ENCODE results near the gene FDXR. TPM values are rescaled to one million over a fixed set of nuclear protein-coding genes. Genes with fewer than 3 reads are reported as not detected.

The FDXR gene
- total RNA-seq, 1 donor from 2014 or later: 34.2 TPM

- peaks cover 7% of the 10 kb centered on the region for H3K36me3 Mint-ChIP-seq (ENCODE audit: low read depth, unreplicated experiment)
- peaks cover 4% of the 10 kb centered on the region for H3K4me1 Mint-ChIP-seq (ENCODE audit: low read depth, unreplicated experiment)
- Histone ChIP-seq H3K9me3 (ENCODE audit: insufficient read depth, low read depth, low read length) (peaks cover 3% of the 10 kb centered on the region), H3K36me3 (ENCODE audit: insufficient read depth, low read length) (no peaks in the 10 kb centered on the region), H3K4me2 (ENCODE audit: low read length) (no peak overlapping the region), H3K9ac (ENCODE audit: low read length) (no peak overlapping the region), H3K4me1 (ENCODE audit: insufficient read depth, low read length) (no peaks in the 10 kb centered on the region), H4K20me1 (ENCODE audit: insufficient read depth, low read length) (peaks cover 11% of the 10 kb centered on the region), H3K4me3 (ENCODE audit: insufficient read depth, low read depth, low read length) (no peak overlapping the region), H3K79me2 (ENCODE audit: insufficient read depth, low read length) (no peaks in the 10 kb centered on the region), H3K27me3 (ENCODE audit: insufficient read depth, low read length) (peaks cover 65% of the 10 kb centered on the region), H2AFZ (ENCODE audit: low read depth, low read length) (no peak overlapping the region), H3K27ac (ENCODE audit: low read depth, low read length) (no peak overlapping the region)
- peaks cover 3% of the 10 kb centered on the region for H3K9me3 Mint-ChIP-seq (ENCODE audit: unreplicated experiment)
- H3K27ac Mint-ChIP-seq (ENCODE audit: unreplicated experiment): no peak overlapping the region
- H3K27me3 Mint-ChIP-seq (ENCODE audit: low read depth, unreplicated experiment): peaks cover 77% of the 10 kb centered on the region
- no peak overlapping the region for H3K4me3 Mint-ChIP-seq (ENCODE audit: unreplicated experiment)
- no peak for TF ChIP-seq CTCF (IDR thresholded peaks at IDR 0.05; ENCODE audit: insufficient read depth, low read depth, low read length)
- TF ChIP-seq EZH2 (IDR thresholded peaks at IDR 0.05; ENCODE audit: insufficient read depth, low read length): no peak
- DNase-seq (ENCODE audit: low read depth) (no peak), FAIRE-seq (no peak)
Measured at GRCh38 chr17:74855323-74855722, 17.5 kb downstream of the FDXR start.

GRCh38 chr17:74854792-74855191 lies 18.0 kb downstream of the FDXR start:
- H3K27ac ChIP-seq (ENCODE audit: low read depth, low read length): no peak overlapping the region
- H3K79me2 ChIP-seq (ENCODE audit: insufficient read depth, low read length): no peaks in the 10 kb centered on the region
- peaks cover 4% of the 10 kb centered on the region for H3K4me1 Mint-ChIP-seq (ENCODE audit: low read depth, unreplicated experiment)
- no peak overlapping the region for H3K4me3 ChIP-seq (ENCODE audit: insufficient read depth, low read depth, low read length)
- peaks cover 3% of the 10 kb centered on the region for H3K9me3 ChIP-seq (ENCODE audit: insufficient read depth, low read depth, low read length)
- H3K36me3 ChIP-seq (ENCODE audit: insufficient read depth, low read length): no peaks in the 10 kb centered on the region
- DNase-seq (ENCODE audit: low read depth) (no peak), FAIRE-seq (no peak)
- H3K27me3 ChIP-seq (ENCODE audit: insufficient read depth, low read length): peaks cover 61% of the 10 kb centered on the region
- no peak overlapping the region for H2AFZ ChIP-seq (ENCODE audit: low read depth, low read length)
- peaks cover 3% of the 10 kb centered on the region for H3K9me3 Mint-ChIP-seq (ENCODE audit: unreplicated experiment)
- H3K27ac Mint-ChIP-seq (ENCODE audit: unreplicated experiment): no peak overlapping the region
- H4K20me1 ChIP-seq (ENCODE audit: insufficient read depth, low read length): peaks cover 8% of the 10 kb centered on the region
- H3K4me2 ChIP-seq (ENCODE audit: low read length): no peak overlapping the region
- H3K4me1 ChIP-seq (ENCODE audit: insufficient read depth, low read length): no peaks in the 10 kb centered on the region
- no peak overlapping the region for H3K4me3 Mint-ChIP-seq (ENCODE audit: unreplicated experiment)
- TF ChIP-seq EZH2 (IDR thresholded peaks at IDR 0.05; ENCODE audit: insufficient read depth, low read length) (no peak), CTCF (IDR thresholded peaks at IDR 0.05; ENCODE audit: insufficient read depth, low read depth, low read length) (no peak)
- peaks cover 77% of the 10 kb centered on the region for H3K27me3 Mint-ChIP-seq (ENCODE audit: low read depth, unreplicated experiment)
- no peak overlapping the region for H3K9ac ChIP-seq (ENCODE audit: low read length)
- peaks cover 7% of the 10 kb centered on the region for H3K36me3 Mint-ChIP-seq (ENCODE audit: low read depth, unreplicated experiment)

GRCh38 chr17:74853669-74854068 lies 19.1 kb downstream of the FDXR start:
- H3K27me3 ChIP-seq (ENCODE audit: insufficient read depth, low read length): peaks cover 56% of the 10 kb centered on the region
- Mint-ChIP-seq H3K27ac (ENCODE audit: unreplicated experiment) (no peak overlapping the region), H3K9me3 (ENCODE audit: unreplicated experiment) (peaks cover 3% of the 10 kb centered on the region), H3K4me3 (ENCODE audit: unreplicated experiment) (no peak overlapping the region), H3K4me1 (ENCODE audit: low read depth, unreplicated experiment) (peaks cover 4% of the 10 kb centered on the region), H3K27me3 (ENCODE audit: low read depth, unreplicated experiment) (peaks cover 80% of the 10 kb centered on the region), H3K36me3 (ENCODE audit: low read depth, unreplicated experiment) (peaks cover 7% of the 10 kb centered on the region)
- H3K4me3 ChIP-seq (ENCODE audit: insufficient read depth, low read depth, low read length): no peak overlapping the region
- no peak for DNase-seq (ENCODE audit: low read depth)
- H3K27ac ChIP-seq (ENCODE audit: low read depth, low read length): no peak overlapping the region
- H3K4me2 ChIP-seq (ENCODE audit: low read length): no peak overlapping the region
- FAIRE-seq: no peak
- H2AFZ ChIP-seq (ENCODE audit: low read depth, low read length): no peak overlapping the region
- no peaks in the 10 kb centered on the region for H3K4me1 ChIP-seq (ENCODE audit: insufficient read depth, low read length)
- H3K9ac ChIP-seq (ENCODE audit: low read length): no peak overlapping the region
- TF ChIP-seq CTCF (IDR thresholded peaks at IDR 0.05; ENCODE audit: insufficient read depth, low read depth, low read length) (no peak), EZH2 (IDR thresholded peaks at IDR 0.05; ENCODE audit: insufficient read depth, low read length) (no peak)
- no peaks in the 10 kb centered on the region for H3K79me2 ChIP-seq (ENCODE audit: insufficient read depth, low read length)
- peaks cover 2% of the 10 kb centered on the region for H4K20me1 ChIP-seq (ENCODE audit: insufficient read depth, low read length)
- peaks cover 3% of the 10 kb centered on the region for H3K9me3 ChIP-seq (ENCODE audit: insufficient read depth, low read depth, low read length)
- H3K36me3 ChIP-seq (ENCODE audit: insufficient read depth, low read length): no peaks in the 10 kb centered on the region

Data from astrocyte (in vitro differentiated cells and primary cell).